T47D (cell line): ENCODE data around the gene ERC1.

Experiments
- DNase-seq, 2 experiments: peaks; one replicate each; pipeline versions ENCODE4 v3.0.0 to v3.0.0-alpha.2; 2011 to 2012; ENCODE audit warnings: low read depth in 1 of 2, low spot score in 1 of 2
- JUND ChIP-seq: IDR thresholded peaks from 2 replicates; pipeline ENCODE4 v1.6.1; 2012; ENCODE audit warnings: low read depth
- in situ Hi-C: cut with HindIII; loops from 2 replicates; pipeline ENCODE4 v1.10.0; 2016; ENCODE audit warnings: low sequenced_read_pairs, low pct_unique_long_range_greater_than_20kb

Gene ERC1

GRCh38 chr12:1493781-1494565, 502.9 kb downstream of the ERC1 start:
- in situ Hi-C loops = no loop called here
- DNase-seq = no peak
- TF ChIP-seq JUND = no peak

- TF ChIP-seq JUND = no peak
- in situ Hi-C loops = no loop called here
- DNase-seq = no peak
These were observed 503.8 kb downstream of the ERC1 start for GRCh38 chr12:1494856-1495255.

- DNase-seq = peak in 1 of 2 experiments; percentile 45
- TF ChIP-seq JUND = no peak
- in situ Hi-C loops = no loop called here
These were observed 505.3 kb downstream of the ERC1 start for GRCh38 chr12:1496162-1496900.

- in situ Hi-C loops = no loop called here
- no peak for DNase-seq
- no peak for TF ChIP-seq JUND
These were observed 506.1 kb downstream of the ERC1 start for GRCh38 chr12:1497161-1497560.

GRCh38 chr12:1498199-1498740, 507.2 kb downstream of the ERC1 start:
- in situ Hi-C loops = no loop called here
- DNase-seq = no peak
- no peak for TF ChIP-seq JUND

- no peak for DNase-seq
- no peak for TF ChIP-seq JUND
- in situ Hi-C loops = no loop called here
These were observed 508.3 kb downstream of the ERC1 start for GRCh38 chr12:1499351-1499750.

- DNase-seq = no peak
- TF ChIP-seq JUND = no peak
- in situ Hi-C loops = no loop called here
These were observed 509.2 kb downstream of the ERC1 start for GRCh38 chr12:1500095-1500801.

GRCh38 chr12:1501001-1501400, 510.0 kb downstream of the ERC1 start:
- no peak for DNase-seq
- no peak for TF ChIP-seq JUND
- in situ Hi-C loops = no loop called here

- in situ Hi-C loops = no loop called here
- TF ChIP-seq JUND = no peak
- DNase-seq = no peak
These were observed 510.8 kb downstream of the ERC1 start for GRCh38 chr12:1501695-1502378.

- DNase-seq = no peak
- in situ Hi-C loops = no loop called here
- TF ChIP-seq JUND = no peak
These were observed 511.3 kb downstream of the ERC1 start for GRCh38 chr12:1502379-1502720.

GRCh38 chr12:1502831-1503230, 511.8 kb downstream of the ERC1 start:
- no peak for TF ChIP-seq JUND
- DNase-seq = peak in 1 of 2 experiments; percentile 18
- in situ Hi-C loops = no loop called here

- DNase-seq = no peak
- TF ChIP-seq JUND = no peak
- in situ Hi-C loops = no loop called here
These were observed 512.3 kb downstream of the ERC1 start for GRCh38 chr12:1503281-1503711.
